Mesenchymal stem cell (in vitro differentiated cells and primary cell): ENCODE results near the gene RABGAP1L.
"Not testable (repeated sequence)": the region's sequence is repeated elsewhere in the genome, so short reads cannot be mapped to it uniquely, and the experiment has no call there.

ENCODE experiments used
- DNase-seq: peaks from one replicate; pipeline ENCODE4 v3.0.0-alpha.2; 2013
- H2AFZ ChIP-seq: one replicate; pipeline ENCODE4 v1.6.1; 2013; ENCODE audit warnings: low read depth, mild to moderate bottlenecking, control low read depth, inconsistent platforms, low read length, moderate library complexity
- H2AK5ac ChIP-seq: 2 replicates; pipeline ENCODE4 v1.6.1; 2013; ENCODE audit warnings: low read length, moderate library complexity, mild to moderate bottlenecking, inconsistent platforms; ENCODE audit not compliant: severe bottlenecking
- H2BK120ac ChIP-seq: one replicate; pipeline ENCODE4 v1.6.1; 2013; ENCODE audit warnings: low read depth, mild to moderate bottlenecking, inconsistent platforms, low read length, moderate library complexity
- H2BK12ac ChIP-seq, 2 experiments: one replicate each; pipeline ENCODE4 v1.6.1; 2013; ENCODE audit warnings: inconsistent platforms in 2 of 2, low read length in 2 of 2, mild to moderate bottlenecking in 2 of 2, moderate library complexity in 2 of 2, control low read depth in 1 of 2
- H2BK15ac ChIP-seq: one replicate; pipeline ENCODE4 v1.6.1; 2013; ENCODE audit warnings: mild to moderate bottlenecking, low read depth, inconsistent platforms; ENCODE audit not compliant: poor library complexity, severe bottlenecking
- H2BK5ac ChIP-seq: 2 replicates; pipeline ENCODE4 v1.6.1; 2013; ENCODE audit warnings: low read depth, mild to moderate bottlenecking, low read length, control low read depth, inconsistent platforms; ENCODE audit not compliant: poor library complexity, severe bottlenecking
- H3K14ac ChIP-seq, 2 experiments: one replicate each; pipeline ENCODE4 v1.6.1; 2013; ENCODE audit warnings: inconsistent platforms in 2 of 2, low read length in 2 of 2, control low read depth in 1 of 2, mild to moderate bottlenecking in 1 of 2, moderate library complexity in 1 of 2
- H3K18ac ChIP-seq, 2 experiments: one replicate each; pipeline ENCODE4 v1.6.1; 2013; ENCODE audit warnings: inconsistent platforms in 2 of 2, low read length in 2 of 2, control low read depth in 1 of 2, low read depth in 1 of 2, mild to moderate bottlenecking in 1 of 2
- H3K23ac ChIP-seq, 2 experiments: one replicate each; pipeline ENCODE4 v1.6.1; 2013; ENCODE audit warnings: inconsistent platforms in 2 of 2, low read length in 2 of 2, mild to moderate bottlenecking in 2 of 2, moderate library complexity in 2 of 2, control low read depth in 1 of 2
- H3K27ac ChIP-seq: 2 replicates; pipeline ENCODE4 v1.5.1; 2013; ENCODE audit warnings: mild to moderate bottlenecking, moderate library complexity, low read length, control low read depth, inconsistent platforms; ENCODE audit not compliant: poor library complexity, severe bottlenecking
- H3K27me3 ChIP-seq, 2 experiments: 2 replicates each; pipeline versions ENCODE4 v1.6.1 to v1.7.0; 2013; ENCODE audit warnings: low read length in 2 of 2, mild to moderate bottlenecking in 2 of 2, moderate library complexity in 2 of 2, control low read depth in 1 of 2, inconsistent platforms in 1 of 2; ENCODE audit not compliant: control insufficient read depth in 1 of 2, insufficient read depth in 1 of 2
- H3K36me3 ChIP-seq, 2 experiments: 2 replicates each; pipeline versions ENCODE4 v1.6.1 to v1.7.0; 2013; ENCODE audit warnings: low read length in 2 of 2, control low read depth in 1 of 2, inconsistent platforms in 1 of 2, low read depth in 1 of 2, mild to moderate bottlenecking in 1 of 2; ENCODE audit not compliant: insufficient read depth in 2 of 2, control insufficient read depth in 1 of 2
- H3K4ac ChIP-seq, 2 experiments: one replicate each; pipeline ENCODE4 v1.6.1; 2013; ENCODE audit warnings: inconsistent platforms in 2 of 2, low read length in 2 of 2, mild to moderate bottlenecking in 2 of 2, moderate library complexity in 2 of 2, control low read depth in 1 of 2, low read depth in 1 of 2
- H3K4me1 ChIP-seq: 2 replicates; pipeline ENCODE4 v1.6.1; 2013; ENCODE audit warnings: low read depth, low read length, control low read depth; ENCODE audit not compliant: control insufficient read depth, insufficient read depth
- H3K4me2 ChIP-seq: 2 replicates; pipeline ENCODE4 v1.6.1; 2013; ENCODE audit warnings: low read length, mild to moderate bottlenecking, inconsistent platforms; ENCODE audit not compliant: poor library complexity, severe bottlenecking
- H3K4me3 ChIP-seq, 2 experiments: 2 replicates each; pipeline versions ENCODE4 v1.5.1 to v1.7.0; 2013; ENCODE audit warnings: low read length in 2 of 2, mild to moderate bottlenecking in 2 of 2, control low read depth in 1 of 2, low read depth in 1 of 2; ENCODE audit not compliant: insufficient read depth in 1 of 2
- H3K79me1 ChIP-seq: replicated peaks from 2 replicates; pipeline ENCODE4 v1.6.1; 2013; ENCODE audit warnings: mild to moderate bottlenecking, control low read depth, low read length, inconsistent platforms; ENCODE audit not compliant: poor library complexity, severe bottlenecking
- H3K9ac ChIP-seq: 2 replicates; pipeline ENCODE4 v1.7.0; 2013; ENCODE audit warnings: mild to moderate bottlenecking, low read length, moderate library complexity
- H3K9me3 ChIP-seq: 2 replicates; pipeline ENCODE4 v1.7.0; 2013; ENCODE audit warnings: mild to moderate bottlenecking, low read length; ENCODE audit not compliant: control insufficient read depth
- H4K8ac ChIP-seq: one replicate; pipeline ENCODE4 v1.6.1; 2013; ENCODE audit warnings: inconsistent platforms, mild to moderate bottlenecking, low read length, moderate library complexity
- H4K91ac ChIP-seq: one replicate; pipeline ENCODE4 v1.6.1; 2013; ENCODE audit warnings: mild to moderate bottlenecking, low read length, inconsistent platforms
- WGBS: methylation state at CpG from one replicate; pipeline ENCODE4 v1.1.7; 2013; ENCODE audit warnings: mixed read lengths; 5-methylcytosine and 5-hydroxymethylcytosine counted together

RABGAP1L gene

GRCh38 chr1:174225499-174226204 lies 66.3 kb downstream of the RABGAP1L start:
- H3K27me3 ChIP-seq: no peaks in the 10 kb centered on the region
- H2BK120ac ChIP-seq: no peak overlapping the region
- H2AFZ ChIP-seq: no peak overlapping the region
- peaks cover 7% of the 10 kb centered on the region for H3K79me1 ChIP-seq
- H3K36me3 ChIP-seq: peaks cover 7 to 16% of the 10 kb centered on the region in 2 experiments
- H2BK12ac ChIP-seq: no peak overlapping the region
- no peak overlapping the region for H3K27ac ChIP-seq
- no peak overlapping the region for H3K4me3 ChIP-seq
- H3K4me2 ChIP-seq: no peak overlapping the region
- no peak overlapping the region for H3K9ac ChIP-seq
- 93% methylated on average over 2 of the region's 5 CpGs for WGBS
- DNase-seq: no peak
- peaks cover 4% of the 10 kb centered on the region for H3K9me3 ChIP-seq
- no peak overlapping the region for H3K14ac ChIP-seq
- no peak overlapping the region for H3K18ac ChIP-seq
- H4K91ac ChIP-seq: no peak overlapping the region
- H2BK15ac ChIP-seq: no peak overlapping the region
- H2AK5ac ChIP-seq: no peak overlapping the region
- no peak overlapping the region for H4K8ac ChIP-seq
- H2BK5ac ChIP-seq: no peak overlapping the region
- no peak overlapping the region for H3K23ac ChIP-seq
- H3K4ac ChIP-seq: no peak overlapping the region
- no peaks in the 10 kb centered on the region for H3K4me1 ChIP-seq

- no peak overlapping the region for H3K9ac ChIP-seq
- H3K79me1 ChIP-seq: peaks cover 9% of the 10 kb centered on the region
- H2BK120ac ChIP-seq: no peak overlapping the region
- H3K23ac ChIP-seq: no peak overlapping the region
- H2BK5ac ChIP-seq: no peak overlapping the region
- H3K4ac ChIP-seq: no peak overlapping the region
- H3K27me3 ChIP-seq: no peaks in the 10 kb centered on the region
- H4K91ac ChIP-seq: no peak overlapping the region
- no peak overlapping the region for H2BK15ac ChIP-seq
- H2AFZ ChIP-seq: no peak overlapping the region
- no peak overlapping the region for H3K14ac ChIP-seq
- no peak overlapping the region for H3K27ac ChIP-seq
- H2AK5ac ChIP-seq: no peak overlapping the region
- 69% methylated on average over 4 of the region's 5 CpGs for WGBS
- H3K36me3 ChIP-seq: peaks cover 3 to 12% of the 10 kb centered on the region in 2 experiments
- peak; percentile 9 for DNase-seq
- H3K4me2 ChIP-seq: no peak overlapping the region
- H3K4me3 ChIP-seq: no peak overlapping the region
- H3K9me3 ChIP-seq: no peaks in the 10 kb centered on the region
- no peak overlapping the region for H3K18ac ChIP-seq
- H4K8ac ChIP-seq: no peak overlapping the region
- no peaks in the 10 kb centered on the region for H3K4me1 ChIP-seq
- no peak overlapping the region for H2BK12ac ChIP-seq
These were observed 71.1 kb downstream of the RABGAP1L start for GRCh38 chr1:174230399-174230798.

GRCh38 chr1:174232761-174233160 lies 73.4 kb downstream of the RABGAP1L start:
- no peak overlapping the region for H3K9ac ChIP-seq
- H2AK5ac ChIP-seq: no peak overlapping the region
- 100% methylated on average over 1 of the region's 3 CpGs for WGBS

GRCh38 chr1:174238845-174239501 lies 79.7 kb downstream of the RABGAP1L start:
- 64% methylated on average over 31 of the region's 31 CpGs for WGBS
- H3K27me3 ChIP-seq, H3K23ac ChIP-seq, H2BK120ac ChIP-seq, H3K14ac ChIP-seq, H3K27ac ChIP-seq, H3K79me1 ChIP-seq, H2AK5ac ChIP-seq, H4K91ac ChIP-seq, H2BK5ac ChIP-seq, H3K4ac ChIP-seq, DNase-seq, H2BK15ac ChIP-seq, H3K4me3 ChIP-seq, H3K4me1 ChIP-seq, H3K18ac ChIP-seq, H3K9me3 ChIP-seq, H2BK12ac ChIP-seq, H3K4me2 ChIP-seq, H3K9ac ChIP-seq, H2AFZ ChIP-seq: not testable (repeated sequence)
- Histone ChIP-seq H4K8ac (peak overlapping the region; percentile 28), H3K36me3 (peaks cover 0 to 13% of the 10 kb centered on the region in 2 experiments)

More at GRCh38 chr1:174232761-174233160, 73.4 kb downstream of the RABGAP1L start:
- Histone ChIP-seq H3K23ac (no peak overlapping the region), H2BK5ac (no peak overlapping the region), H3K9me3 (no peaks in the 10 kb centered on the region), H2AFZ (no peak overlapping the region), H3K4me2 (no peak overlapping the region), H4K91ac (no peak overlapping the region), H2BK15ac (no peak overlapping the region), H4K8ac (no peak overlapping the region), H3K4ac (no peak overlapping the region), H3K4me1 (no peaks in the 10 kb centered on the region), H3K27ac (no peak overlapping the region), H3K18ac (no peak overlapping the region), H3K36me3 (peaks cover 3 to 12% of the 10 kb centered on the region in 2 experiments), H2BK120ac (no peak overlapping the region), H3K4me3 (no peak overlapping the region), H3K14ac (no peak overlapping the region), H3K27me3 (no peaks in the 10 kb centered on the region), H3K79me1 (peaks cover 6% of the 10 kb centered on the region), H2BK12ac (no peak overlapping the region)
- no peak for DNase-seq
